Hepatocyte (in vitro differentiated cells): ENCODE results near the gene FCHO1. TPM values are rescaled to one million over a fixed set of nuclear protein-coding genes. Genes with fewer than 3 reads are reported as not detected.
"Not testable (repeated sequence)": the region's sequence is repeated elsewhere in the genome, so short reads cannot be mapped to it uniquely, and the experiment has no call there.

ENCODE experiments used
- DNase-seq: peaks from one replicate; pipeline ENCODE4 v3.0.0-alpha.2; 2016; ENCODE audit warnings: low spot score
- H2AFZ ChIP-seq: fragments of 200-600 bp; sonication (generic); 2 replicates; pipeline ENCODE4 v1.6.0; 2016; ENCODE audit warnings: antibody characterized with exemption, mild to moderate bottlenecking
- H3K27ac ChIP-seq: fragments of 200-600 bp; sonication (generic); 2 replicates; pipeline ENCODE4 v1.5.1; 2016; ENCODE audit warnings: mild to moderate bottlenecking
- H3K27me3 ChIP-seq: fragments of 200-600 bp; sonication (generic); 2 replicates; pipeline ENCODE4 v1.6.1; 2016
- H3K36me3 ChIP-seq: fragments of 200-600 bp; sonication (generic); replicated peaks from 2 replicates; pipeline ENCODE4 v1.5.1; 2016; ENCODE audit warnings: low read depth; ENCODE audit not compliant: insufficient read depth
- H3K4me1 ChIP-seq: fragments of 200-600 bp; sonication (generic); 2 replicates; pipeline ENCODE4 v1.5.1; 2016; ENCODE audit warnings: mild to moderate bottlenecking, moderate library complexity; ENCODE audit not compliant: insufficient read depth
- H3K4me2 ChIP-seq: fragments of 200-600 bp; sonication (generic); 2 replicates; pipeline ENCODE4 v1.6.0; 2016
- H3K4me3 ChIP-seq: fragments of 200-600 bp; sonication (generic); 2 replicates; pipeline ENCODE4 v1.5.1; 2016; ENCODE audit warnings: mild to moderate bottlenecking
- H3K79me2 ChIP-seq: fragments of 200-600 bp; sonication (generic); 2 replicates; pipeline ENCODE4 v1.6.0; 2017; ENCODE audit warnings: mild to moderate bottlenecking
- H3K9me2 ChIP-seq: fragments of 200-600 bp; sonication (generic); replicated peaks from 2 replicates; pipeline ENCODE4 v1.6.0; 2017; ENCODE audit warnings: mild to moderate bottlenecking; ENCODE audit not compliant: insufficient read depth
- H3K9me3 ChIP-seq: fragments of 200-600 bp; sonication (generic); 2 replicates; pipeline ENCODE4 v1.5.1; 2016; ENCODE audit warnings: low read depth, mild to moderate bottlenecking
- H4K20me1 ChIP-seq: fragments of 200-600 bp; sonication (generic); 2 replicates; pipeline ENCODE4 v1.6.0; 2016; ENCODE audit warnings: mild to moderate bottlenecking; ENCODE audit not compliant: insufficient read depth, poor library complexity, severe bottlenecking
- CTCF ChIP-seq: fragments of 200-600 bp; sonication (generic); IDR thresholded peaks from 2 replicates; pipeline ENCODE4 v1.5.1; 2016; ENCODE audit warnings: antibody characterized with exemption, mild to moderate bottlenecking; ENCODE audit not compliant: poor library complexity
- EZH2 ChIP-seq: fragments of 200-600 bp; sonication (generic); IDR thresholded peaks from 2 replicates; pipeline ENCODE4 v1.6.1; 2016; ENCODE audit warnings: antibody characterized with exemption, mild to moderate bottlenecking, borderline replicate concordance
- EZH2phosphoT487 ChIP-seq: fragments of 200-600 bp; sonication (generic); IDR thresholded peaks from one replicate; pipeline ENCODE4 v1.6.1; 2018; ENCODE audit warnings: antibody characterized with exemption, mild to moderate bottlenecking, low read depth, moderate library complexity; ENCODE audit not compliant: unreplicated experiment, severe bottlenecking
- WGBS: methylation state at CpG from one replicate; pipeline ENCODE4 v1.1.6; 2016; ENCODE audit warnings: low lambda C conversion rate; ENCODE audit errors: missing lambda C conversion rate; 5-methylcytosine and 5-hydroxymethylcytosine counted together
- polyA plus RNA-seq: library from polyadenylated mRNA; unstranded; fragments of >200 nt; fragmentation: Nextera tagmentation; extraction: Ambion mirVana; gene quantifications from 2 replicates; pipeline ENCODE4 v1.2.1, GENCODE V29; 2016
- total RNA-seq: library from RNA; depleted of rRNA; stranded (reverse); fragments of >200 nt; gene quantifications from 2 replicates; pipeline ENCODE4 v1.2.3, GENCODE V29; 2014

FCHO1 gene
- total and polyA plus RNA-seq, 2 experiments from 2014 or later: 1.9 to 2.1 TPM

DNA sequence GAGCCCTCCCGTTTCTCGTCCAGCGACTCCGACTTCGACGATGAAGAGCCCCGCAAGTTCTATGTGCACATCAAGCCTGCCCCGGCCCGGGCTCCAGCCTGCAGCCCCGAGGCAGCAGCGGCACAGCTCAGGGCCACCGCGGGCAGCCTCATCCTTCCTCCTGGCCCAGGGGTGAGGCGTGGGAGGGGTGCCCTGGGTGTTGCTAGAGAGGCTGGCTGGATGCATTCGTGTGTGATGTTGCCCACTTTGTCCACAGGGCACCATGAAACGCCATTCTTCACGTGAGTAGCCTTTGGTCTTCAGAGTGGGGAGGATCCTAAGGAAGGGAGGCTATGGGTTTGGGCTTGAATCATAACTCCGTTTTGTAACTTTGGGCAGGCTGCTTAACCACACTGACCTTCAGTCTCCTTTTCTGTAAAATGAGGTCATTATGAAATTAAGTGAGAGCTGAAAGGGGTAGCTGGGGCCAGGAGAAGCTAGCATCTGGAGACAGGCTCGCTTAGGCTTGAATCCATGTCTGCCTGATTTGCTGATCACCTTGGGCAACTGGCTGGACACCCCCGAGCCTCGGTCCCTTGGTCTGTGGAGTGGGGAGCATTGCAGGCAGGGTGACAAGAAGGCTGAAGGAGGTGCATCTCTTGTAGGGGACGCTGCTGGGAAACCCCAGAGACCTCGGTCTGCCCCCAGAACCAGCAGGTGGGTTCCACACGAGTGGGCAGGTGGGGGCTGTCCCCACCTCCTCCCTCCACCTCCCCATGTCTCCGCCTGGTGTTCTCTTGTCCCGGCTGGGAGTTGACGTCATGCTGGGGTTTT is 24.9 kb downstream of the FCHO1 start:
- TF ChIP-seq EZH2 (no peak), EZH2phosphoT487 (no peak), CTCF (no peak)
- Histone ChIP-seq H2AFZ (no peak overlapping the region), H3K27ac (no peak overlapping the region), H3K9me3 (no peaks in the 10 kb centered on the region), H4K20me1 (no peaks in the 10 kb centered on the region), H3K9me2 (no peaks in the 10 kb centered on the region), H3K4me3 (no peak overlapping the region), H3K27me3 (no peaks in the 10 kb centered on the region), H3K36me3 (no peaks in the 10 kb centered on the region), H3K79me2 (no peaks in the 10 kb centered on the region), H3K4me2 (no peak overlapping the region), H3K4me1 (peaks cover 4% of the 10 kb centered on the region)
- no peak for DNase-seq
- WGBS: 76% methylated on average over 26 of the region's 27 CpGs

DNA sequence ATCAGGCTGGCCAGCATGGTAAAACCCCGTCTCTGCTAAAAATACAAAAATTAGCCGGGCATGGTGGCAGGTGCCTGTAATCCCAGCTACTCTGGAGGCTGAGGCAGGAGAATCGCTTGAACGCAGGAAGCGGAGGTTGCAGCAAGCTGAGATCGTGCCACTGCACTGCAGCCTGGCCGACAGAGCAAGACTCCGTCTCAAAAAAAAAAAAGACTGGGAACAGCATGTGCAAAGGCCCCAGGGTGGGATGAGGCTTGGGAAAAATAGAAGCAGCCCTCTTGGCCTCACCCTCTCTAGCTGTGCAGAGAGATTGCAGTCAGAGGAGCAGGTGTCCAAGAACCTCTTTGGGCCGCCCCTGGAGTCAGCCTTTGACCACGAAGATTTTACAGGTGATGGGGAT is 26.6 kb downstream of the FCHO1 start:
- not testable (repeated sequence) for H3K4me2 ChIP-seq, H3K36me3 ChIP-seq, H3K4me3 ChIP-seq, H3K9me2 ChIP-seq, H4K20me1 ChIP-seq, H2AFZ ChIP-seq, DNase-seq, H3K4me1 ChIP-seq, H3K27ac ChIP-seq, H3K9me3 ChIP-seq, H3K79me2 ChIP-seq, H3K27me3 ChIP-seq
- 81% methylated on average over 10 of the region's 10 CpGs for WGBS

- Histone ChIP-seq H3K4me2 (peak overlapping the region; percentile 78), H4K20me1 (no peaks in the 10 kb centered on the region), H3K27ac (no peak overlapping the region), H3K9me3 (no peaks in the 10 kb centered on the region), H3K4me1 (peaks cover 4% of the 10 kb centered on the region), H3K4me3 (no peak overlapping the region), H2AFZ (no peak overlapping the region), H3K9me2 (no peaks in the 10 kb centered on the region), H3K36me3 (no peaks in the 10 kb centered on the region), H3K27me3 (no peaks in the 10 kb centered on the region), H3K79me2 (no peaks in the 10 kb centered on the region)
- DNase-seq: peak; percentile 67
- 5% methylated on average over 24 of the region's 37 CpGs for WGBS
- TF ChIP-seq CTCF (no peak), EZH2phosphoT487 (no peak), EZH2 (no peak)
Measured at GRCh38 chr19:17778251-17778967, 27.1 kb downstream of the FCHO1 start.
